Parathyroid adenoma (tissue), 2 donors: ENCODE data around the gene APLNR.
A peak's percentile ranks its signal among the peaks of the same experiment; 100 is the strongest.
"Not testable (repeated sequence)": the region's sequence is repeated elsewhere in the genome, so short reads cannot be mapped to it uniquely, and the experiment has no call there.

Experiments
- H2AFZ ChIP-seq: fragments of 300-600 bp; sonication (generic); one replicate; pipeline ENCODE4 v1.7.0; 2017; ENCODE audit warnings: antibody characterized with exemption, mild to moderate bottlenecking
- H3K27ac ChIP-seq: fragments of 300-600 bp; sonication (generic); one replicate; pipeline ENCODE4 v1.7.0; 2017
- H3K27me3 ChIP-seq: fragments of 300-600 bp; sonication (generic); one replicate; pipeline ENCODE4 v1.7.0; 2017; ENCODE audit warnings: low read length; ENCODE audit not compliant: control insufficient read depth, insufficient read depth
- H3K36me3 ChIP-seq: fragments of 300-600 bp; sonication (generic); one replicate; pipeline ENCODE4 v1.7.0; 2017; ENCODE audit warnings: low read length; ENCODE audit not compliant: control insufficient read depth, insufficient read depth
- H3K4me1 ChIP-seq: fragments of 300-600 bp; sonication (generic); one replicate; pipeline ENCODE4 v1.7.0; 2017; ENCODE audit warnings: control low read depth
- H3K4me2 ChIP-seq: fragments of 300-600 bp; sonication (generic); one replicate; pipeline ENCODE4 v1.7.0; 2017; ENCODE audit warnings: low read length
- H3K4me3 ChIP-seq: fragments of 300-600 bp; sonication (generic); one replicate; pipeline ENCODE4 v1.7.0; 2017; ENCODE audit warnings: low read depth, low read length
- H3K79me2 ChIP-seq: fragments of 300-600 bp; sonication (generic); one replicate; pipeline ENCODE4 v1.7.0; 2017; ENCODE audit warnings: control low read depth
- H3K9ac ChIP-seq: fragments of 300-600 bp; sonication (generic); one replicate; pipeline ENCODE4 v1.7.0; 2017; ENCODE audit warnings: mild to moderate bottlenecking
- H3K9me3 ChIP-seq: fragments of 300-600 bp; sonication (generic); one replicate; pipeline ENCODE4 v1.7.0; 2017; ENCODE audit warnings: low read length; ENCODE audit not compliant: control insufficient read depth
- TF ChIP-seq, protein P1 (sequence below): fragments of 300-600 bp; sonication (generic); IDR thresholded peaks from one replicate; pipeline ENCODE4 v1.7.0; 2017; ENCODE audit warnings: antibody characterized with exemption, mild to moderate bottlenecking
- donor health status: primary hyperparathyroidism.

The APLNR gene

DNA sequence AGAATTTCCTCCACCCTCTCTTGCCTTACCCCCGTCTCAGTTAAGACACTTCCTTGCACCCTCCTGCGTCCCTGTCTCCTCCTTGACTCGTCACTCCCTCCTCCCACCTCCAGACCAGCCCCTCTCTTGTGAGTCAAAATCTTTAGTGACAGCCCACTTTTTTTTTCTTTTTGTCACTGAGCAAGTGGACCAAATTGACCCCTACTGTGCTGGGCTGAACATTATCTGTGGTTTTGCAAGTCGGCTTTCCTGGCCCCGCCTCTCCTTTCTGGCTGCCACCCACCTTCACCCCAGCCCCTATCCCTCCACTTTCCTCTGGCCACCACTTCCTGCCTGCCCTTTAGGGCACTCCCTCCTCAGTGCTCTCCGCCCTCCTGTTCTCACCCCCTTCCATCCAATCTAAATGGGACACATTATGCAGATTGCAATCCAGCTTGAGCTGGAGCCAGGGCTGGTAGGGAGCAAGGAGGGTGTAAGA lies at the start of gene APLNR:
APLNR (minus strand) TSS at position 47 of the 478 bp plus-strand sequence. CDS start 246 bp downstream, outside the sequence.
- no peaks in the 10 kb centered on the region for H3K4me1 ChIP-seq
- no peaks in the 10 kb centered on the region for H3K79me2 ChIP-seq
- peak within 1 kb of the TSS; percentile 11 for H3K4me3 ChIP-seq
- no peak within 1 kb of the TSS for H3K9ac ChIP-seq
- no peaks in the 10 kb centered on the region for H3K36me3 ChIP-seq
- H3K4me2 ChIP-seq: no peak within 1 kb of the TSS
- no peaks in the 10 kb centered on the region for H3K27me3 ChIP-seq
- no peak within 1 kb of the TSS for H3K27ac ChIP-seq
- no peaks in the 10 kb centered on the region for H3K9me3 ChIP-seq
- H2AFZ ChIP-seq: no peak within 1 kb of the TSS
- TF ChIP-seq, protein P1, sequence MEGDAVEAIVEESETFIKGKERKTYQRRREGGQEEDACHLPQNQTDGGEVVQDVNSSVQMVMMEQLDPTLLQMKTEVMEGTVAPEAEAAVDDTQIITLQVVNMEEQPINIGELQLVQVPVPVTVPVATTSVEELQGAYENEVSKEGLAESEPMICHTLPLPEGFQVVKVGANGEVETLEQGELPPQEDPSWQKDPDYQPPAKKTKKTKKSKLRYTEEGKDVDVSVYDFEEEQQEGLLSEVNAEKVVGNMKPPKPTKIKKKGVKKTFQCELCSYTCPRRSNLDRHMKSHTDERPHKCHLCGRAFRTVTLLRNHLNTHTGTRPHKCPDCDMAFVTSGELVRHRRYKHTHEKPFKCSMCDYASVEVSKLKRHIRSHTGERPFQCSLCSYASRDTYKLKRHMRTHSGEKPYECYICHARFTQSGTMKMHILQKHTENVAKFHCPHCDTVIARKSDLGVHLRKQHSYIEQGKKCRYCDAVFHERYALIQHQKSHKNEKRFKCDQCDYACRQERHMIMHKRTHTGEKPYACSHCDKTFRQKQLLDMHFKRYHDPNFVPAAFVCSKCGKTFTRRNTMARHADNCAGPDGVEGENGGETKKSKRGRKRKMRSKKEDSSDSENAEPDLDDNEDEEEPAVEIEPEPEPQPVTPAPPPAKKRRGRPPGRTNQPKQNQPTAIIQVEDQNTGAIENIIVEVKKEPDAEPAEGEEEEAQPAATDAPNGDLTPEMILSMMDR: no peak

DNA sequence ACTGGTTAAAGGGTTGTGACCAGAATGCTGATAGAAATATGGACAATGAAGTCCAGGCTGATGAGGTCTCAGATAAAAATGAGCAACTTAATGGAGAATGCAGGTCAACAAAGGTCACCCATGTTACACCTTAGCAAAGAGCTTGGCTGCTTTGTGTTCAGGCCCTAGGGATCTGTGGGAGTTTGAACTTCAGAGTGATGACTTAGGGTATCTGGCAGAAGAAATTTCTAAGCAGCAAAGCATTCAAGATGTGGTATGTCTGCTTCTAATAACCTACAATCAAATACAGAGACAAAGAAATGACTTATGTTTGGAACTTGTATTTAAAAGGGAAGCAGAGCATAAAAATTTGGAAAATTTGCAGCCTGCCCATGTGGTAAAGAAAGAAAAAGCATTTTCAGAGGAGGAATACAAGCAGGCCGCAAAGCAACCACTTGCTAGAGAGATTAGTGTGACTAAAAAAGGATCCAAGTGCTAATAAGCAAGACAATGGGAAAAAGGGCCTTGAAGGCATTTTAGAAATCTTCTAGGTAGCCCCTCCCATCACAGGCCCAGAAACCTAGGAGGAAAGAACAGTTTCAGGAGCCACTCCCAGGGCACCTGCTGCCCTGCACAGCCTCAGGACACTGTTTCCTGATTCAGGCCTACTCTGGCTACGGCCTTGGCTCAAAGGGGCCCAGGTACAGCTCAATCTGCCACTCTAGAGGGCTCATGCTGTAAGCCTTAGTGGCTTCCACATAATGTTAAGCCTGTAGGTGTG lies 46.4 kb upstream of the APLNR start:
- Histone ChIP-seq H3K4me3 (no peak overlapping the region), H3K36me3 (no peaks in the 10 kb centered on the region), H3K9ac (no peak overlapping the region), H3K79me2 (no peaks in the 10 kb centered on the region), H3K4me1 (peaks cover 15% of the 10 kb centered on the region), H2AFZ (peak overlapping the region; percentile 28), H3K27me3 (no peaks in the 10 kb centered on the region), H3K27ac (peak overlapping the region; percentile 79), H3K4me2 (no peak overlapping the region), H3K9me3 (no peaks in the 10 kb centered on the region)
- TF ChIP-seq, protein P1: no peak

DNA sequence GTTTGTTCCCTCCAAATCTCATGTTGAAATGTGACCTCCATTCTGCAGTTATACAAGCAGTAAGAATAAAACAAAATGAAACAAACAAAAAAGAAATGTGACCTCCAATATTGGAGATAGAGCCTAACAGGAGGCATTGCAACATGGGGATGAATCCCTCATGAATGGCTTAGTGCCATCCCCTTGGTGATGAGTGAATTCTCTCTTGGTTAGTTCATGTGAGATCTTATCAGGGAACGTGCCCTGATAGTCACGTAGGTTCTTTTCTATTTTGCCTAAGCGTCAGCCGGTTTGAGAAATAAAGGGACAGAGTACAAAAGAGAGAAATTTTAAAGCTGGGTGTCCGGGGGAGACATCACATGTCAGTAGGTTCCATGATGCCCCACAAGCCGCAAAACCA lies 44.5 kb upstream of the APLNR start:
- not testable (repeated sequence) for H3K27me3 ChIP-seq, H3K9me3 ChIP-seq, H3K4me2 ChIP-seq, H2AFZ ChIP-seq, H3K36me3 ChIP-seq, H3K9ac ChIP-seq, H3K79me2 ChIP-seq, H3K4me3 ChIP-seq
- peaks cover 23% of the 10 kb centered on the region for H3K4me1 ChIP-seq
- H3K27ac ChIP-seq: peak overlapping the region; percentile 67

DNA sequence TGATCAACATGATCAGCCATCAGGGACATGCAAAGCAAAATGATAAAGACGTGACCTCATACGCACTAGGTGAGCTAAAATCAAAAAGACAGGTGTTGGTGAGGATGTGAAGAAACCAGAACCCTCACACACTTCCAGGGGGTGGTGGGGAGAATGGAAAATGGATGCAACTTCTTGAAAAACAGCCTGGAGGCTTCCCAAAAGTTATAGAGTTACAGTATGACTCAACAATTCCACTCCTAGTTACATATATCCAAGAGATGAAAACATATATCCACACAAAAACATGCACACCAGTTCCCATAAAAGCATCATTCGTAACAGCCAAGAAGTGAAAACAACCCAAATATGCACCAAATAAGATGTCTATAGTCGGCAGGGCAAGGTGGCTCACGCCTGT lies 42.1 kb upstream of the APLNR start:
- no peak overlapping the region for H3K27ac ChIP-seq
- H3K9ac ChIP-seq: no peak overlapping the region
- peaks cover 15% of the 10 kb centered on the region for H3K4me1 ChIP-seq
- H3K4me2 ChIP-seq: no peak overlapping the region
- TF ChIP-seq, protein P1: no peak
- H3K36me3 ChIP-seq: no peaks in the 10 kb centered on the region
- H3K27me3 ChIP-seq: no peaks in the 10 kb centered on the region
- no peaks in the 10 kb centered on the region for H3K79me2 ChIP-seq
- no peaks in the 10 kb centered on the region for H3K9me3 ChIP-seq
- no peak overlapping the region for H3K4me3 ChIP-seq
- H2AFZ ChIP-seq: no peak overlapping the region

DNA sequence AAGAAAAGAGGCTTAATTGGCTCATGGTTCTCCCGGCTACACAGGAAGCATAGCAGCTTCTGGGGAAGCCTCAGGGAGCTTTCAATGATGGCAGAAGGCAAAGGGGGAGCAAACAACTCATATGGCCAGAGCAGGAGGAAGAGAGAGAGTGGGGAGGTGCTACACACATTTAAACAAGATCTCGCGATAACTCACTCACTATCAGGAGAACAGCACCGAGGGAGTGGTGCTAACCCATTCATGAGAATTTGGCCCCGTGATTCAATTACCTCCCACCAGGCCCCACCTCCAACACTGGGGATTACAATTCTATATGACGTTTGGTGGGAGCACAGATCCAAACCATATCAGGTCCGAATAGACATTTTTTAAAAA lies 41.7 kb upstream of the APLNR start:
- H3K4me3 ChIP-seq: no peak overlapping the region
- no peak overlapping the region for H3K4me2 ChIP-seq
- H3K36me3 ChIP-seq: no peaks in the 10 kb centered on the region
- H3K4me1 ChIP-seq: peaks cover 14% of the 10 kb centered on the region
- no peak overlapping the region for H3K9ac ChIP-seq
- H3K27me3 ChIP-seq: no peaks in the 10 kb centered on the region
- H2AFZ ChIP-seq: no peak overlapping the region
- no peak overlapping the region for H3K27ac ChIP-seq
- no peaks in the 10 kb centered on the region for H3K79me2 ChIP-seq
- TF ChIP-seq, protein P1: no peak
- H3K9me3 ChIP-seq: no peaks in the 10 kb centered on the region
